Omental fat pad (tissue), 4 donors: ENCODE data around the gene GREM2. TPM values are rescaled to one million over a fixed set of nuclear protein-coding genes. Genes with fewer than 3 reads are reported as not detected.

Source experiments
- ATAC-seq: fragments of 150-250 bp; one replicate; pipeline ENCODE4 v1.9.1; 2016; ENCODE audit warnings: mild to moderate bottlenecking, moderate library complexity; ENCODE audit not compliant: low FRiP score
- DNase-seq: peaks from one replicate; pipeline ENCODE4 v3.0.0-alpha.2; 2019; ENCODE audit warnings: low spot score
- total RNA-seq, 4 donors: library from RNA; depleted of rRNA; stranded (reverse); fragments of >200 nt; gene quantifications; one replicate each; pipeline ENCODE4 v1.1.0, GENCODE V29; 2016
- TF ChIP-seq, protein P1 (sequence below), 3 donors: fragments of 450-650 bp; IDR thresholded peaks; one replicate each; pipeline ENCODE4 v1.5.1; 2016 to 2017; ENCODE audit warnings: antibody characterized with exemption in 3 of 3, mild to moderate bottlenecking in 3 of 3, moderate library complexity in 2 of 3

Gene GREM2
- total RNA-seq, 4 donors from 2014 or later: 0.09 to 0.36 (median 0.16) TPM; not detected in 1

DNA sequence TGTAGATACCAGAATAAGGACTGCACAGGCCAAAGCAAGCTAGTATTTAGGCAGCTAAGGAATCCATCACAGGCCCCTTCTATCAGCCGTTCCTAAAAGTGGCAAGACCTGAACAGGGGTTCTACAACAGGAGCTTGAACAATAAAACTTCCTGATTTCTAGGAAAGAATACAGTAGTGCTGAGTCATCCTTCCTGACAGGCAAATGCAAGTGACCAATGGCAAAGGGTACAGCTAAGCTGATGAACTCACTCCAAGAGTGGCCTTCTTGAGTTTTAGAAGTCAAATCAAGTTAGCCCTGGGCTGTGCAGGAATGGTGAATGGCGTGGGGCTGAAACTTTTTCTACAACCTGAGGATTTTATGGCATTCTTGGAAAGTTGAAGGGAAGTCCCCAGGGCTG is 112.9 kb downstream of the GREM2 start:
- TF ChIP-seq, protein P1, sequence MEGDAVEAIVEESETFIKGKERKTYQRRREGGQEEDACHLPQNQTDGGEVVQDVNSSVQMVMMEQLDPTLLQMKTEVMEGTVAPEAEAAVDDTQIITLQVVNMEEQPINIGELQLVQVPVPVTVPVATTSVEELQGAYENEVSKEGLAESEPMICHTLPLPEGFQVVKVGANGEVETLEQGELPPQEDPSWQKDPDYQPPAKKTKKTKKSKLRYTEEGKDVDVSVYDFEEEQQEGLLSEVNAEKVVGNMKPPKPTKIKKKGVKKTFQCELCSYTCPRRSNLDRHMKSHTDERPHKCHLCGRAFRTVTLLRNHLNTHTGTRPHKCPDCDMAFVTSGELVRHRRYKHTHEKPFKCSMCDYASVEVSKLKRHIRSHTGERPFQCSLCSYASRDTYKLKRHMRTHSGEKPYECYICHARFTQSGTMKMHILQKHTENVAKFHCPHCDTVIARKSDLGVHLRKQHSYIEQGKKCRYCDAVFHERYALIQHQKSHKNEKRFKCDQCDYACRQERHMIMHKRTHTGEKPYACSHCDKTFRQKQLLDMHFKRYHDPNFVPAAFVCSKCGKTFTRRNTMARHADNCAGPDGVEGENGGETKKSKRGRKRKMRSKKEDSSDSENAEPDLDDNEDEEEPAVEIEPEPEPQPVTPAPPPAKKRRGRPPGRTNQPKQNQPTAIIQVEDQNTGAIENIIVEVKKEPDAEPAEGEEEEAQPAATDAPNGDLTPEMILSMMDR (IDR thresholded peaks at IDR 0.05): no peak
- no peak for DNase-seq
- no peak for ATAC-seq

DNA sequence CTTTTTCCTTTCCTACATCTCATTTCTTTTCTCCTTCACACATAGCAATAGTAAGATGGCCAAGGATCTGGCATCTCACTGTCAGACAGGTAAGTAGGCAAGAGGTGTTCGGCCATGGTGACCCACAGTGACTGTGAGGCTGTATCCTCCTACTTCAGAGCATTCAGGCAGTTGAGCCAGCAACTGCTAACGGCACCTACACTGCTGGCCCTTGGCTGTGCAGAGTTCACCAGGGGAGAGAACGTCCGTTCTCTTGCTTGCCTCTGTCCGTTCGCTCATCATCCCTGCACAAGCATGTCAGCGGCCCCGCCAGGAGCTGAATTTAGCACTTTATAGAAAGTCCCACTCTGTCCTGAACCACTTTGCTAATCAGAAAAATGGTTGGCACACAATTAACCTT is 113.6 kb downstream of the GREM2 start:
- ATAC-seq: no peak
- no peak for DNase-seq
- TF ChIP-seq, protein P1 (IDR thresholded peaks at IDR 0.05): no peak

DNA sequence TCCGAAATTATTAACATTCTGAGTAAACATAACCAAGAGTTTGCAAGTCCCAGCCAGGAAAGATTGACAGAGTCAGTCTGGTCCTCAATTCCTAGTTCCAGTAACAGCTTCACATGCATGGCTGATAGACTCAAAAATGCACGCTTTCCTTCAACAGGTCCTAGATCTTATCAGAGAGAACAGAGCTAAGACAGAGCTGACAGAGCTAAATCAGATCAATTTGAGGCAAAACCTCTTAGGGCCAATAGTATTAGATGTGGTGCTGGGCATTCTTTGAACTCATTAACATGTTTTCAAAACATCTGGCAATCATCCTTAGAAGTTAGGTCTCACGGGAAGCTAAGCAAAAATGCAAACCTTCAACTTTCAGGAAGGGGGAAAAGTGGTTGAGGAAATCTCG is 114.0 kb downstream of the GREM2 start:
- DNase-seq (no peak), ATAC-seq (no peak)
- TF ChIP-seq, protein P1 (IDR thresholded peaks at IDR 0.05): no peak

DNA sequence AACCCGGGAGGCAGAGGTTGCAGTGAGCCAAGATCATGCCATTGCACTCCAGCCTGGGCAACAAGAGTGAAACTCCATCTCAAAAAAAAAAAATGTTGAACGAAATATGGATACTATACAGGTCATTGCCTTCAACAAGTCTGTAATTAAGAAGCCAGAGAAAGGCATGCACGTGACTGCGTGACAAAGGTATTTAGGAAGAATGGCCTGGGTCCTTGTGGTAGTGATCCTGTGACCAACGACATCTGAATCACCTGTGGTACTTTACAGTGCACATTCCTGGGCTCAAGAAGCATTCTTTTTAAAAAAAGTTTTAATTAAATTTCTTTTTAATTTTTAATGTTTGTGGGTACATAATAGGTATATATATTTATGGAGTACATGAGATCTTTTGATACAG is 115.0 kb downstream of the GREM2 start:
- TF ChIP-seq, protein P1 (IDR thresholded peaks at IDR 0.05): no peak
- DNase-seq (no peak), ATAC-seq (no peak)

DNA sequence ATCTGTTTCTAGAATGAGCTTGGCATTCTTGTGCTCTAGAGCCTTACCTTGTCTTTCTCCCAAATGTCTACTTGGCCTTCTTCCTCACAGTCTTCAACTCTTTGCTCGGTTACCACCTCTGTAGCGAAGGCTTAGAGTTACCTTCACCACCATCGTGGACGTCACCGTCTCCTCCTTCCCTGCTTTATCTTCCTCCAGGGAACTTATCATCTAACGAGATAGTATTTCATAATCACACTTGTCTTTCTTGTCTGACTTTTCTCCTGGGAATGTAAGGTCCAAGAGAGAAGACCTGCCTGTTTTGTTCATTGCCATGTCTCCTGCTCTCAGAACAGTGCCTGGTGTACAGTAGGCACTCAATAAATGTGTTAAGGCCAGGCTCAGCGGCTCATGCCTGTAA is 115.6 kb downstream of the GREM2 start:
- ATAC-seq (no peak), DNase-seq (no peak)
- TF ChIP-seq, protein P1 (IDR thresholded peaks at IDR 0.05): no peak

DNA sequence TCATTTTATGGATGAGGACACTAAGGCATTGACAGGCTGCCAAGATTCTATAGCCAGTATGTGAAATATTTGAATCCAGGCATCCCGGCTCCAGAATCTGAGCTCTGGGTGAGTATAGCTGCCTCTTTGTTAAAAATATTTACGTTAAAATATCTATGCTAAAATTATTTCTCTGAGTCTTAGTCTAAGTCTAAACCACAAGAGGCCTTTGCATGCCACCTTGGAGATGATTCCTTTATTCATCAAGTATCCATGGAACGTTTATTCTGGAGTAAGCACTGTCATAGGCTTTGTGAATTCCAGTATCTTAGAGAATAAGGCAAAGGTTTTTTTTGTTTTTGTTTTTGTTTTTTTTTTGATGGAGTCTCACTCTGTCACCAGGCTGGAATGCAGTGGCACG is 116.4 kb downstream of the GREM2 start:
- DNase-seq (no peak), ATAC-seq (no peak)
- TF ChIP-seq, protein P1 (IDR thresholded peaks at IDR 0.05): no peak

DNA sequence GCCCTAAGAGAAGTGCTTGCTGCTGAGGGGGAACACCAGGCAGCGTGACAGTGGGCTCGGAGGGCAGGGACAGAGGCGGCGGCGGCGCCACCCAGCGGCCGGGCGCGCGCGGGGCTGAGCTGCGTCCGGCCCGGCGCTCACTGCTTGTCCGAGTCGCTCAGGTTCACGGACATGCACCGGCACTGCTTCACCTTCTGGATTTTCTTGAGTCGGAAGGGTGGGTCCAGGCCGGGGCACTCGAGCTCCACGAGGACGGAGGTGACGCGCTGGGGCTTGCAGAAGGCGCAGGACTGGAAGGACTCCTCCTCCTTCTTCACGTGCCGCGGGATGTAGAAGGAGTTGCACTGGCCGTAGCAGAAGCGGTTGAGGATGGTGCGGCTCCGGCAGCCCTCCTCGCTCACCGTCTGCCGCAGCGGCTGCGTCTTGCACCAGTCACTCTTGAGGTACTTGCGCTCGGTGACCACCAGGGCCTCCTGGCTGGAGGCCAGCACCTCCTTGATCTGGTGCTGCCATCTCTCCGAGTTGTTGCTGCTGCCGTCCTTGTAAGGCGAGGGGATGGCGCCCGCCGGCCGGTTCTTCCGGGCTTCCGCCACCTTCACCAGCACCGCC is 119.0 kb downstream of the GREM2 start:
- TF ChIP-seq, protein P1 (IDR thresholded peaks at IDR 0.05): no peak
- no peak for DNase-seq
- ATAC-seq: no peak
